Epithelial cell of proximal tubule (primary cell): Measurements from ENCODE around the gene TTLL11. TPM values are rescaled to one million over a fixed set of nuclear protein-coding genes. Genes with fewer than 3 reads are reported as not detected.

Experiments used
- DNase-seq: peaks from one replicate; pipeline ENCODE4 v3.0.0-alpha.2; 2011; ENCODE audit warnings: low read depth
- H3K4me3 ChIP-seq: 2 replicates; pipeline ENCODE4 v1.5.1; 2011; ENCODE audit warnings: low read depth, mild to moderate bottlenecking, low read length
- CTCF ChIP-seq: conservative IDR thresholded peaks from 2 replicates; pipeline ENCODE4 v1.5.1; 2012; ENCODE audit warnings: low read depth, mild to moderate bottlenecking, low read length
- total RNA-seq: library from RNA; depleted of rRNA; stranded (reverse); fragments of >200 nt; gene quantifications from 2 replicates; pipeline ENCODE4 v1.2.3, GENCODE V29; 2015

Gene TTLL11
- total RNA-seq, 1 donor from 2014 or later = 0.75 TPM

GRCh38 chr9:122059214-122059954, 33.7 kb downstream of the TTLL11 start:
- H3K4me3 ChIP-seq = no peak overlapping the region
- no peak for DNase-seq
- no peak for TF ChIP-seq CTCF

GRCh38 chr9:122058709-122059108, 34.4 kb downstream of the TTLL11 start:
- DNase-seq = no peak
- no peak overlapping the region for H3K4me3 ChIP-seq

GRCh38 chr9:122058051-122058450, 35.1 kb downstream of the TTLL11 start:
- TF ChIP-seq CTCF = no peak
- DNase-seq = no peak
- no peak overlapping the region for H3K4me3 ChIP-seq

More at GRCh38 chr9:122058709-122059108, 34.4 kb downstream of the TTLL11 start:
- no peak for TF ChIP-seq CTCF

GRCh38 chr9:122057211-122057610, 35.9 kb downstream of the TTLL11 start:
- no peak for TF ChIP-seq CTCF
- no peak overlapping the region for H3K4me3 ChIP-seq
- DNase-seq = no peak

- no peak for DNase-seq
- TF ChIP-seq CTCF = no peak
- no peak overlapping the region for H3K4me3 ChIP-seq
Measured at GRCh38 chr9:122056484-122056883, 36.6 kb downstream of the TTLL11 start.

- TF ChIP-seq CTCF = no peak
- DNase-seq = no peak
- H3K4me3 ChIP-seq = no peak overlapping the region
Measured at GRCh38 chr9:122055701-122056100, 37.4 kb downstream of the TTLL11 start.
